Calu3 (cell line): ENCODE results near the gene DDX39B. TPM values are rescaled to one million over a fixed set of nuclear protein-coding genes. Genes with fewer than 3 reads are reported as not detected.
A peak's percentile ranks its signal among the peaks of the same experiment; 100 is the strongest.

Experiments used
- BruUV-seq: library from RNA; stranded (reverse); fragments of 400-500 nt; replicated peaks from 2 replicates; lab custom pipeline; 2021; lab: Mats Ljungman, UMichigan
- CTCF ChIA-PET: fragments of 300-600 bp; sonication (Branson Sonifier 250); formaldehyde crosslinking; loops from one replicate; lab custom pipeline; 2022; ENCODE audit warnings: antibody characterized with exemption; lab: Charles Lee
- DNase-seq: peaks from one replicate; pipeline ENCODE4 v3.0.0; 2022
- H3K27ac Mint-ChIP-seq: one replicate; pipeline ENCODE4 v1.8.0; 2022; ENCODE audit warnings: mixed read lengths; ENCODE audit not compliant: unreplicated experiment
- H3K27me3 Mint-ChIP-seq: one replicate; pipeline ENCODE4 v1.8.0; 2022; ENCODE audit warnings: mixed read lengths; ENCODE audit not compliant: unreplicated experiment
- H3K36me3 Mint-ChIP-seq: one replicate; pipeline ENCODE4 v1.8.0; 2022; ENCODE audit warnings: mild to moderate bottlenecking, moderate library complexity, mixed read lengths; ENCODE audit not compliant: insufficient read depth, unreplicated experiment
- H3K4me1 Mint-ChIP-seq: one replicate; pipeline ENCODE4 v1.8.0; 2022; ENCODE audit warnings: mild to moderate bottlenecking, low read depth, mixed read lengths; ENCODE audit not compliant: unreplicated experiment
- H3K4me3 Mint-ChIP-seq: one replicate; pipeline ENCODE4 v1.8.0; 2022; ENCODE audit warnings: mild to moderate bottlenecking, low read depth, moderate library complexity, mixed read lengths; ENCODE audit not compliant: unreplicated experiment
- H3K9me3 Mint-ChIP-seq: one replicate; pipeline ENCODE4 v1.8.0; 2022; ENCODE audit warnings: low read depth, mixed read lengths; ENCODE audit not compliant: unreplicated experiment
- CTCF ChIP-seq: fragments of 200-600 bp; IDR thresholded peaks from one replicate; pipeline ENCODE4 v1.8.0; 2022; ENCODE audit warnings: antibody characterized with exemption; ENCODE audit not compliant: unreplicated experiment
- intact Hi-C: fragments of 100-400 bp; cut with micrococcal nuclease; formaldehyde crosslinking; loops from one replicate; pipeline ENCODE4 v1.10.0; 2022; ENCODE audit not compliant: unreplicated experiment
- total RNA-seq: library from RNA; stranded (reverse); gene quantifications from 2 replicates; pipeline ENCODE4 v1.2.3, GENCODE V29; 2022

Gene DDX39B
- total RNA-seq, 1 experiment from 2014 or later, result 646 TPM

- Mint-ChIP-seq H3K4me1 (peaks cover 32% of the 10 kb centered on the region), H3K9me3 (no peaks in the 10 kb centered on the region), H3K4me3 (no peak within 1 kb of the TSS), H3K27ac (peak within 1 kb of the TSS; percentile 22), H3K27me3 (no peaks in the 10 kb centered on the region), H3K36me3 (peaks cover 58% of the 10 kb centered on the region)
- DNase-seq, result no peak
- TF ChIP-seq CTCF, result no peak
- intact Hi-C loops, result no loop called here
- BruUV-seq, result no TSS peak
- CTCF ChIA-PET, result interaction anchor here (1.8 kb wide), 1 partner anchor 13 kb away, joined by 11 read pairs; the partner anchor contains the start of gene DDX39B
Observed at GRCh38 chr6:31528821-31529328, 12.9 kb downstream of the DDX39B start, which contains the start of gene MCCD1. TSS of gene MCCD1 (plus strand) at chr6:31528962. CDS start at chr6:31529015, 53 bp downstream.

- Mint-ChIP-seq H3K9me3 (no peaks in the 10 kb centered on the region), H3K27ac (peak overlapping the region; percentile 22), H3K4me3 (no peak overlapping the region), H3K36me3 (peaks cover 53% of the 10 kb centered on the region), H3K4me1 (peaks cover 32% of the 10 kb centered on the region), H3K27me3 (no peaks in the 10 kb centered on the region)
- intact Hi-C loops, result no loop called here
- no peak for TF ChIP-seq CTCF
- no peak for DNase-seq
- CTCF ChIA-PET, result interaction anchor here (1.8 kb wide), 1 partner anchor 13 kb away, joined by 11 read pairs; the partner anchor contains the start of gene DDX39B
- no TSS peak for BruUV-seq
Observed at GRCh38 chr6:31528307-31528777, 13.5 kb downstream of the DDX39B start.

DNA sequence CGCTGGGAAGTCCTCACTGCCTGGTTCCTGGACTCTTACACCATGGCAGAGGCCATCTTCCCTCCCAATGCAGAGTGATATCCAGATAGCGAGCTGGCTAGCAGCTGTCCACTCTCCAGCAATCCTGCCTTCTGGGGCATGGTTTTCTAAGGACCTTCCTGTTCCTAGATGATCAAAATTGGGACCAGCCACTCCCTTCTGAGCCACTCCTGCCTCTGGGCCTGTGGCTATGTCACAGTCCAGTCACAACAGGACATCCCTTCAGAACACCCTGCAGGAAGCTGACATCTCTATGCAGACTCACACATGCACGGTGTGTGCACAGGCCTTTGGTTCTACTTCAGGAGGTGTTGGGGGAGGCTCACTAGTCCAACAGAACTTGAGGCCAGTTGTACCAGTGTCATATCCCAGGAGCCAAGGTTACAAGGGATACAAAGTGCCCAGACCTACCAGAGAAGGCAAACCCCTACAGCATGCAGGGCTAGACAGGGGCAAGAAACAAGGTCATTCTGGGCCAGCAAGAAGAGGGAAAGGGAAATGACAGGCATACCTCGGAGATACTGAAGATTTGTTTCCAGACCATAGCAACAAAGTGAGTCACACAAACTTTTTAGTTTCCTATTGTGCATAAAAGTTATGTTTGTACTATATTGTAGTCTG is 15.7 kb downstream of the DDX39B start:
- CTCF ChIA-PET, result interaction anchor here (0.8 kb wide), 1 partner anchor 15 kb away, joined by 7 read pairs; the partner anchor contains the start of gene DDX39B
- intact Hi-C loops, result no loop called here
- H3K4me3 Mint-ChIP-seq, result no peak overlapping the region
- peaks cover 11% of the 10 kb centered on the region for H3K27me3 Mint-ChIP-seq
- BruUV-seq, result no TSS peak
- peaks cover 30% of the 10 kb centered on the region for H3K36me3 Mint-ChIP-seq
- peaks cover 24% of the 10 kb centered on the region for H3K4me1 Mint-ChIP-seq
- no peak overlapping the region for H3K27ac Mint-ChIP-seq
- no peak for DNase-seq
- H3K9me3 Mint-ChIP-seq, result no peaks in the 10 kb centered on the region
- no peak for TF ChIP-seq CTCF

- intact Hi-C loops, result no loop called here
- CTCF ChIA-PET, result interaction anchor here (0.6 to 1.2 kb wide), 4 partner anchors 11 to 756 kb away, joined by 3 to 7 read pairs (median 4); partner anchors contain the start of gene DDX39B
- no peaks in the 10 kb centered on the region for H3K9me3 Mint-ChIP-seq
Observed at GRCh38 chr6:31525553-31525931, 16.3 kb downstream of the DDX39B start.

More at GRCh38 chr6:31525553-31525931, 16.3 kb downstream of the DDX39B start:
- DNase-seq, result no peak
- H3K36me3 Mint-ChIP-seq, result peaks cover 25% of the 10 kb centered on the region
- H3K27me3 Mint-ChIP-seq, result peaks cover 16% of the 10 kb centered on the region
- no peak for TF ChIP-seq CTCF
- H3K27ac Mint-ChIP-seq, result no peak overlapping the region
- BruUV-seq, result no TSS peak
- H3K4me1 Mint-ChIP-seq, result peaks cover 22% of the 10 kb centered on the region
- H3K4me3 Mint-ChIP-seq, result no peak overlapping the region
